GM18505 (cell line): ENCODE results near the gene NOD2.
A peak's percentile ranks its signal among the peaks of the same experiment; 100 is the strongest.

Experiments used
- ATAC-seq: cut with Tn5 transposase; IDR thresholded peaks from one replicate; pipeline ENCODE4 v1.9.1; 2021; ENCODE audit not compliant: unreplicated experiment
- POLR2A ChIP-seq: IDR thresholded peaks from 4 replicates; pipeline ENCODE4 v1.6.1; 2011; ENCODE audit warnings: borderline replicate concordance; ENCODE audit not compliant: insufficient read depth, insufficient read length; ENCODE audit errors: extremely low read depth

The NOD2 gene

GRCh38 chr16:50664270-50664669 is 29.1 kb upstream of the NOD2 start:
- no peak for ATAC-seq
- no peak for TF ChIP-seq POLR2A

GRCh38 chr16:50665128-50665878 is 28.1 kb upstream of the NOD2 start:
- TF ChIP-seq POLR2A = peak; percentile 14
- no peak for ATAC-seq

- peak; percentile 76 for ATAC-seq
- peak; percentile 60 for TF ChIP-seq POLR2A
Observed at GRCh38 chr16:50666658-50667496, 26.5 kb upstream of the NOD2 start.

GRCh38 chr16:50667497-50668367 is 25.7 kb upstream of the NOD2 start:
- peak; percentile 14 for ATAC-seq

GRCh38 chr16:50668368-50669008 is 24.9 kb upstream of the NOD2 start:
- no peak for TF ChIP-seq POLR2A
- no peak for ATAC-seq

More at GRCh38 chr16:50667497-50668367, 25.7 kb upstream of the NOD2 start:
- no peak for TF ChIP-seq POLR2A

GRCh38 chr16:50669741-50670140 is 23.7 kb upstream of the NOD2 start:
- TF ChIP-seq POLR2A = no peak
- ATAC-seq = no peak

- TF ChIP-seq POLR2A = no peak
- ATAC-seq = no peak
Observed at GRCh38 chr16:50670476-50670875, 22.9 kb upstream of the NOD2 start.

GRCh38 chr16:50671644-50672260 is 21.7 kb upstream of the NOD2 start:
- ATAC-seq = no peak
- no peak for TF ChIP-seq POLR2A

GRCh38 chr16:50673496-50674275 is 19.7 kb upstream of the NOD2 start:
- ATAC-seq = no peak
- TF ChIP-seq POLR2A = no peak

GRCh38 chr16:50674831-50675230 is 18.6 kb upstream of the NOD2 start:
- no peak for ATAC-seq

GRCh38 chr16:50675686-50676610 is 17.5 kb upstream of the NOD2 start:
- peak; percentile 16 for TF ChIP-seq POLR2A
- no peak for ATAC-seq

More at GRCh38 chr16:50674831-50675230, 18.6 kb upstream of the NOD2 start:
- TF ChIP-seq POLR2A = no peak
